ENCODE measurements around the gene ADD3.

DNA sequence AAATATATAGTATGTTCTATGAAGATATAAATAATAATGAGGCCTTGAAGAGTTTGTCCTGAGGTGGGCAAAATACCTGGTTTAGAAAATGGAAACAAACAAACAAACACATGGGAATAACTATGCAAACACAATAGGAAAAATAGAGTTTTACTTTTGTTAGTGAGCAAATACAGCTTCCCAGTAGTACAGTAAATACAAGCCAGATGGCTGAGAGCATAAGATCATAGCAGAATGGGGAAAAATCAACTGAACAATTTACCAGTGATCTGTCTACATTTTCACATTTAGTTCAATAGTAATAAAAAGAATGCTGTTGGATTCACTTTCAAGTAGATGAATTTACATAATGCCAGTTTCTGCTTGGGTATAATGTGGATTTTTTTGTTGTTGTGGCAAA is 45.1 kb downstream of the ADD3 start:
- TF ChIP-seq, protein P1, sequence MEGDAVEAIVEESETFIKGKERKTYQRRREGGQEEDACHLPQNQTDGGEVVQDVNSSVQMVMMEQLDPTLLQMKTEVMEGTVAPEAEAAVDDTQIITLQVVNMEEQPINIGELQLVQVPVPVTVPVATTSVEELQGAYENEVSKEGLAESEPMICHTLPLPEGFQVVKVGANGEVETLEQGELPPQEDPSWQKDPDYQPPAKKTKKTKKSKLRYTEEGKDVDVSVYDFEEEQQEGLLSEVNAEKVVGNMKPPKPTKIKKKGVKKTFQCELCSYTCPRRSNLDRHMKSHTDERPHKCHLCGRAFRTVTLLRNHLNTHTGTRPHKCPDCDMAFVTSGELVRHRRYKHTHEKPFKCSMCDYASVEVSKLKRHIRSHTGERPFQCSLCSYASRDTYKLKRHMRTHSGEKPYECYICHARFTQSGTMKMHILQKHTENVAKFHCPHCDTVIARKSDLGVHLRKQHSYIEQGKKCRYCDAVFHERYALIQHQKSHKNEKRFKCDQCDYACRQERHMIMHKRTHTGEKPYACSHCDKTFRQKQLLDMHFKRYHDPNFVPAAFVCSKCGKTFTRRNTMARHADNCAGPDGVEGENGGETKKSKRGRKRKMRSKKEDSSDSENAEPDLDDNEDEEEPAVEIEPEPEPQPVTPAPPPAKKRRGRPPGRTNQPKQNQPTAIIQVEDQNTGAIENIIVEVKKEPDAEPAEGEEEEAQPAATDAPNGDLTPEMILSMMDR (IDR thresholded peaks at IDR 0.05; ENCODE audit: low read depth, low read length, missing input control), result no peak
- TF ChIP-seq, protein P2, sequence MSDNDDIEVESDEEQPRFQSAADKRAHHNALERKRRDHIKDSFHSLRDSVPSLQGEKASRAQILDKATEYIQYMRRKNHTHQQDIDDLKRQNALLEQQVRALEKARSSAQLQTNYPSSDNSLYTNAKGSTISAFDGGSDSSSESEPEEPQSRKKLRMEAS (IDR thresholded peaks at IDR 0.05), result no peak
- no peak for TF ChIP-seq TAF1 (conservative IDR thresholded peaks at IDR 0.05)
- no peak for TF ChIP-seq RAD21 (IDR thresholded peaks at IDR 0.05)
- no peak for TF ChIP-seq EGR1 (IDR thresholded peaks at IDR 0.05; ENCODE audit: low read depth in 2 of 2)
- TF ChIP-seq, protein P3, sequence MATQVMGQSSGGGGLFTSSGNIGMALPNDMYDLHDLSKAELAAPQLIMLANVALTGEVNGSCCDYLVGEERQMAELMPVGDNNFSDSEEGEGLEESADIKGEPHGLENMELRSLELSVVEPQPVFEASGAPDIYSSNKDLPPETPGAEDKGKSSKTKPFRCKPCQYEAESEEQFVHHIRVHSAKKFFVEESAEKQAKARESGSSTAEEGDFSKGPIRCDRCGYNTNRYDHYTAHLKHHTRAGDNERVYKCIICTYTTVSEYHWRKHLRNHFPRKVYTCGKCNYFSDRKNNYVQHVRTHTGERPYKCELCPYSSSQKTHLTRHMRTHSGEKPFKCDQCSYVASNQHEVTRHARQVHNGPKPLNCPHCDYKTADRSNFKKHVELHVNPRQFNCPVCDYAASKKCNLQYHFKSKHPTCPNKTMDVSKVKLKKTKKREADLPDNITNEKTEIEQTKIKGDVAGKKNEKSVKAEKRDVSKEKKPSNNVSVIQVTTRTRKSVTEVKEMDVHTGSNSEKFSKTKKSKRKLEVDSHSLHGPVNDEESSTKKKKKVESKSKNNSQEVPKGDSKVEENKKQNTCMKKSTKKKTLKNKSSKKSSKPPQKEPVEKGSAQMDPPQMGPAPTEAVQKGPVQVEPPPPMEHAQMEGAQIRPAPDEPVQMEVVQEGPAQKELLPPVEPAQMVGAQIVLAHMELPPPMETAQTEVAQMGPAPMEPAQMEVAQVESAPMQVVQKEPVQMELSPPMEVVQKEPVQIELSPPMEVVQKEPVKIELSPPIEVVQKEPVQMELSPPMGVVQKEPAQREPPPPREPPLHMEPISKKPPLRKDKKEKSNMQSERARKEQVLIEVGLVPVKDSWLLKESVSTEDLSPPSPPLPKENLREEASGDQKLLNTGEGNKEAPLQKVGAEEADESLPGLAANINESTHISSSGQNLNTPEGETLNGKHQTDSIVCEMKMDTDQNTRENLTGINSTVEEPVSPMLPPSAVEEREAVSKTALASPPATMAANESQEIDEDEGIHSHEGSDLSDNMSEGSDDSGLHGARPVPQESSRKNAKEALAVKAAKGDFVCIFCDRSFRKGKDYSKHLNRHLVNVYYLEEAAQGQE (IDR thresholded peaks at IDR 0.05), result no peak
